ENCODE measurements around the gene UPK1B. TPM values are rescaled to one million over a fixed set of nuclear protein-coding genes. Genes with fewer than 3 reads are reported as not detected.

UPK1B gene
- total and polyA plus RNA-seq, 4 donors, result 0.08 to 0.23 (median 0.14) TPM

GRCh38 chr3:119195911-119196310 lies 22.5 kb downstream of the UPK1B start:
- 91% methylated on average over 1 of the region's 1 CpG for WGBS
- H3K9me3 ChIP-seq (ENCODE audit: control insufficient read depth in 4 of 4, low read length in 3 of 4), result no peaks in the 10 kb centered on the region
- H3K4me1 ChIP-seq (ENCODE audit: control insufficient read depth in 4 of 4, insufficient read depth in 4 of 4, low read length in 3 of 4), result no peaks in the 10 kb centered on the region
- no peaks in the 10 kb centered on the region for H3K27me3 ChIP-seq (ENCODE audit: control insufficient read depth in 4 of 4, insufficient read depth in 4 of 4, low read length in 3 of 4)
- no peak for DNase-seq (ENCODE audit: low spot score)
- H3K4me3 ChIP-seq (ENCODE audit: low read depth in 1 of 3, low read length in 3 of 3), result no peak overlapping the region
- no peak for TF ChIP-seq TAF1 (conservative IDR thresholded peaks at IDR 0.05)
- TF ChIP-seq FOXA2 (IDR thresholded peaks at IDR 0.05), result no peak
- TF ChIP-seq ZBTB33 (IDR thresholded peaks at IDR 0.05), result no peak
- no peak for TF ChIP-seq FOXA1 (IDR thresholded peaks at IDR 0.05)
- TF ChIP-seq ATF3 (IDR thresholded peaks at IDR 0.05), result no peak
- no peak for TF ChIP-seq RXRA (IDR thresholded peaks at IDR 0.05)
- no peak for TF ChIP-seq EGR1 (IDR thresholded peaks at IDR 0.05; ENCODE audit: low read depth in 2 of 2)
- no peak for TF ChIP-seq REST (IDR thresholded peaks at IDR 0.05)
- no peak for TF ChIP-seq YY1 (IDR thresholded peaks at IDR 0.05)
- TF ChIP-seq JUND (IDR thresholded peaks at IDR 0.05), result no peak
- TF ChIP-seq HNF4G (IDR thresholded peaks at IDR 0.05), result no peak
- TF ChIP-seq SP1 (IDR thresholded peaks at IDR 0.05), result no peak
- no peak for TF ChIP-seq HNF4A (conservative IDR thresholded peaks at IDR 0.05)
- no peak for TF ChIP-seq NR2F2 (IDR thresholded peaks at IDR 0.05)
- TF ChIP-seq GABPA (IDR thresholded peaks at IDR 0.05 in 1 of 2, conservative IDR thresholded peaks at IDR 0.05 in 1 of 2), result no peak
- TF ChIP-seq CTCF (IDR thresholded peaks at IDR 0.05; ENCODE audit: low read depth, low read length, missing input control), result no peak
- no peak for TF ChIP-seq RAD21 (IDR thresholded peaks at IDR 0.05)
- no peak for TF ChIP-seq MAX (IDR thresholded peaks at IDR 0.05)
- no peaks in the 10 kb centered on the region for H3K36me3 ChIP-seq (ENCODE audit: control insufficient read depth in 4 of 4, insufficient read depth in 3 of 4, low read depth in 1 of 4, low read length in 3 of 4)
- H3K27ac ChIP-seq (ENCODE audit: low read depth in 1 of 2, low read length in 2 of 2), result no peak overlapping the region
- no peak overlapping the region for H3K9ac ChIP-seq (ENCODE audit: low read depth in 1 of 2, low read length in 2 of 2)
